CD4-positive, alpha-beta T cell (primary cell): Measurements from ENCODE around the gene XDH. TPM values are rescaled to one million over a fixed set of nuclear protein-coding genes. Genes with fewer than 3 reads are reported as not detected.

Source experiments
- ATAC-seq: fragments of 200-7000 bp; cut with Tn5 transposase; one replicate; pipeline ENCODE4 v1.10.0; 2022; ENCODE audit warnings: mild to moderate bottlenecking; ENCODE audit not compliant: poor library complexity
- CTCF ChIA-PET: fragments of 350-600 bp; sonication (Branson Sonifier 250); formaldehyde crosslinking; loops from one replicate; lab custom pipeline; 2021; ENCODE audit warnings: antibody characterized with exemption, inconsistent platforms; lab: Charles Lee
- POLR2A ChIA-PET: fragments of 350-600 bp; sonication (Branson Sonifier 250); formaldehyde crosslinking; loops from one replicate; lab custom pipeline; 2021; ENCODE audit warnings: antibody characterized with exemption, inconsistent platforms; lab: Charles Lee
- DNase-seq, 14 experiments: peaks; one replicate each; pipeline ENCODE4 v3.0.0-alpha.2; 2013 to 2020; ENCODE audit warnings: mixed read lengths in 2 of 14
- H3K27ac ChIP-seq, 2 donors: one replicate each; pipeline versions ENCODE4 v1.5.1 to v1.7.0; 2013; ENCODE audit warnings: low read length in 2 of 2, low read depth in 1 of 2, mild to moderate bottlenecking in 1 of 2
- H3K27me3 ChIP-seq, 2 experiments: 1 replicate in 1 of 2; 2 replicates in 1 of 2; pipeline versions ENCODE4 v1.6.1 to v1.7.0; 2013; ENCODE audit warnings: low read length in 2 of 2, control low read depth in 1 of 2, mild to moderate bottlenecking in 1 of 2, moderate library complexity in 1 of 2; ENCODE audit not compliant: insufficient read depth in 2 of 2, control insufficient read depth in 1 of 2
- H3K36me3 ChIP-seq: one replicate; pipeline ENCODE4 v1.6.1; 2013; ENCODE audit warnings: low read length, control low read depth; ENCODE audit not compliant: insufficient read depth
- H3K4me1 ChIP-seq: one replicate; pipeline ENCODE4 v1.6.1; 2013; ENCODE audit warnings: low read length, control low read depth; ENCODE audit not compliant: insufficient read depth
- H3K4me3 ChIP-seq: one replicate; pipeline ENCODE4 v1.5.1; 2013; ENCODE audit warnings: mild to moderate bottlenecking, low read length, moderate library complexity
- H3K9me3 ChIP-seq, 2 experiments: 1 replicate in 1 of 2; 2 replicates in 1 of 2; pipeline versions ENCODE4 v1.6.1 to v1.7.0; 2013; ENCODE audit warnings: low read length in 2 of 2, mild to moderate bottlenecking in 2 of 2, control low read depth in 1 of 2, moderate library complexity in 1 of 2; ENCODE audit not compliant: control insufficient read depth in 1 of 2, insufficient read depth in 1 of 2
- H3K27ac Mint-ChIP-seq: one replicate; pipeline ENCODE4 v1.8.0; 2020; ENCODE audit warnings: mixed read lengths
- H3K27me3 Mint-ChIP-seq: one replicate; pipeline ENCODE4 v1.8.0; 2021; ENCODE audit warnings: mixed read lengths
- H3K36me3 Mint-ChIP-seq: one replicate; pipeline ENCODE4 v1.8.0; 2021; ENCODE audit warnings: low read depth, mixed read lengths
- H3K4me1 Mint-ChIP-seq: one replicate; pipeline ENCODE4 v1.8.0; 2021; ENCODE audit warnings: low read depth, mixed read lengths
- H3K4me3 Mint-ChIP-seq: one replicate; pipeline ENCODE4 v1.8.0; 2020; ENCODE audit warnings: mild to moderate bottlenecking, mixed read lengths
- H3K9me3 Mint-ChIP-seq: one replicate; pipeline ENCODE4 v1.8.0; 2020; ENCODE audit warnings: mixed read lengths
- CTCF ChIP-seq: fragments of 200-600 bp; IDR thresholded peaks from one replicate; pipeline ENCODE4 v1.8.0; 2022; ENCODE audit warnings: antibody characterized with exemption, mild to moderate bottlenecking
- intact Hi-C, 2 experiments: fragments of 100-400 bp; cut with DNase I in 1 of 2; cut with micrococcal nuclease in 1 of 2; formaldehyde crosslinking; loops; one replicate each; pipeline versions ENCODE4 v1.15.1 to v1.9.0; 2023 to 2025; cut with DNase I, micrococcal nuclease
- total RNA-seq, 174 experiments: library from RNA in 2 of 174; stranded (reverse) in 2 of 174; gene quantifications; one replicate each; pipeline ENCODE4 v1.2.3 and lab custom pipeline; 2021 to 2026

XDH gene
- total RNA-seq, 2 experiments from 2014 or later = 0.05 TPM; not detected in 1

GRCh38 chr2:31365348-31365747, 49.2 kb downstream of the XDH start:
- POLR2A ChIA-PET = no interaction called here
- no peaks in the 10 kb centered on the region for H3K36me3 Mint-ChIP-seq
- intact Hi-C loops = no loop called here

GRCh38 chr2:31363956-31364750, 50.4 kb downstream of the XDH start:
- Histone ChIP-seq H3K4me1 (no peaks in the 10 kb centered on the region), H3K27me3 (no peaks in the 10 kb centered on the region), H3K27ac (no peak overlapping the region), H3K36me3 (no peaks in the 10 kb centered on the region), H3K4me3 (no peak overlapping the region), H3K9me3 (no peaks in the 10 kb centered on the region)
- DNase-seq (no peak), ATAC-seq (no peak)
- H3K27ac Mint-ChIP-seq = no peak overlapping the region
- H3K9me3 Mint-ChIP-seq = no peaks in the 10 kb centered on the region
- no peak for TF ChIP-seq CTCF
- no peak overlapping the region for H3K4me3 Mint-ChIP-seq
- ChIA-PET CTCF (no interaction called here), POLR2A (no interaction called here)
- intact Hi-C loops = no loop called here
- peaks cover 9% of the 10 kb centered on the region for H3K27me3 Mint-ChIP-seq
- H3K4me1 Mint-ChIP-seq = no peaks in the 10 kb centered on the region
- no peaks in the 10 kb centered on the region for H3K36me3 Mint-ChIP-seq

More at GRCh38 chr2:31365348-31365747, 49.2 kb downstream of the XDH start:
- Mint-ChIP-seq H3K4me1 (no peaks in the 10 kb centered on the region), H3K9me3 (no peaks in the 10 kb centered on the region), H3K27me3 (peaks cover 9% of the 10 kb centered on the region), H3K4me3 (no peak overlapping the region), H3K27ac (no peak overlapping the region)
- no peaks in the 10 kb centered on the region for H3K4me1 ChIP-seq
- ATAC-seq (no peak), DNase-seq (no peak)
- H3K9me3 ChIP-seq = no peaks in the 10 kb centered on the region
- H3K36me3 ChIP-seq = no peaks in the 10 kb centered on the region
- no peaks in the 10 kb centered on the region for H3K27me3 ChIP-seq
- no peak overlapping the region for H3K4me3 ChIP-seq
- no peak for TF ChIP-seq CTCF
- CTCF ChIA-PET = no interaction called here
- no peak overlapping the region for H3K27ac ChIP-seq

GRCh38 chr2:31362581-31362980, 52.0 kb downstream of the XDH start:
- intact Hi-C loops = no loop called here
- H3K4me3 Mint-ChIP-seq = no peak overlapping the region
- no peak overlapping the region for H3K27ac Mint-ChIP-seq

More at GRCh38 chr2:31362581-31362980, 52.0 kb downstream of the XDH start:
- H3K9me3 Mint-ChIP-seq = no peaks in the 10 kb centered on the region
- CTCF ChIA-PET = no interaction called here
- no peaks in the 10 kb centered on the region for H3K9me3 ChIP-seq
- POLR2A ChIA-PET = no interaction called here
- DNase-seq = no peak
- H3K4me1 ChIP-seq = no peaks in the 10 kb centered on the region
- H3K36me3 ChIP-seq = no peaks in the 10 kb centered on the region
- no peaks in the 10 kb centered on the region for H3K36me3 Mint-ChIP-seq
- no peak overlapping the region for H3K27ac ChIP-seq
- no peak for ATAC-seq
- no peak overlapping the region for H3K4me3 ChIP-seq
- H3K27me3 Mint-ChIP-seq = peaks cover 14% of the 10 kb centered on the region
- no peaks in the 10 kb centered on the region for H3K4me1 Mint-ChIP-seq
- no peaks in the 10 kb centered on the region for H3K27me3 ChIP-seq
- no peak for TF ChIP-seq CTCF
